AG10803 (cell line): ENCODE results near the gene PODN.

Experiments
- DNase-seq: peaks from one replicate; pipeline ENCODE4 v3.0.0; 2010; ENCODE audit warnings: low read depth
- H3K4me3 ChIP-seq: 2 replicates; pipeline ENCODE4 v1.5.1; 2011; ENCODE audit warnings: mild to moderate bottlenecking, low read length, control low read depth
- CTCF ChIP-seq: conservative IDR thresholded peaks from 2 replicates; pipeline ENCODE4 v1.5.1; 2011; ENCODE audit warnings: mild to moderate bottlenecking, low read length, control low read depth, inconsistent platforms

The PODN gene

DNA sequence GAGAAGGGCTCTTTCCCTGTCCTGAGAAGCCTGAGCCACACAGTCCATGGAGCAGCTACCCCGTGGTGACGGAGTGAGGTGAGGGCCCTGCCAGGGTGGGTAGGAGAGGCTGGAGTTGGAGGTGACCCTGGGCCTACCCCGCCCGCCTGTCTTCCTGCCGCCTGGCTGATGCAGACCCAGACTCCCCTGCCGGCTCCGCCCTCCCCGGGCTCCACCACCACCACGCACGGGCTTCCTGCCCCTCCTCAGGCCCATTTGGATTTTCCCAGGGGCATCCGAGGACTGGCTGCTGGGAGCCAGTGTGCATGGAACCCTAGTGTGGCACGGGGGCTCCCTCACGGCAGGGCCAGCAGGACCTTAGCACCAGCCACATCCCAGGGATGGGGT is 32.5 kb downstream of the PODN start:
- DNase-seq, result no peak
- H3K4me3 ChIP-seq, result no peak overlapping the region
- no peak for TF ChIP-seq CTCF

DNA sequence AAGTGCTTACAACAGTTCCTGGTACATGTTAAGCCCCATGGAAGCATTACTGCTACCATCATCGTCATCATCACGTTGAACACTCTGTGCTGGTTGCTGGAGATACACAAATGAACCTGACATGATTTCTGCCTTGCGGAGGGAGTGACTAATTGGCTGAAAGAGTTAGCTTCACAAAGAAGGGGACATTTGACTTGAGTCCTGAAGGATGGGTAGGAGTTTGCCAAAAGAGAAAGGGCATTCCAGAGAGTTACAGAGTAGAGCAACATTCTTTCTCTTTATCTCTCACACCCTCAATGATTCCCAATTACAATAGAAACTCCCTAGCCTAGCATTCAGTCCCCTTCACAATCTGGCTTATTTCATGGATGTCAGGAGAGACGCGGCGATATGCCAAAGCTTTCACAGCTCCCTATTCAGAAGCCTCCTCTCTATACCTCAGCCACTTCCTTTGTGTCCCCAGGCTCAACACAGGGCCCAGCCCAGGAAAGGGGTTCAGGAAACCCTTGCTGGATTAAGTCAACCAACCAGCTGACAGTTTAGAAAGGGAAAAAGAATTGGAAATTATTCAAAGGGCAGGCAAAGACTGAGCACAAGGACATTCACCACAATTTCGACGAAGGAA is 42.4 kb downstream of the PODN start:
- no peak for DNase-seq
- no peak for TF ChIP-seq CTCF
- H3K4me3 ChIP-seq, result no peak overlapping the region

GRCh38 chr1:53107090-53107489 is 45.1 kb downstream of the PODN start:
- TF ChIP-seq CTCF, result no peak
- no peak overlapping the region for H3K4me3 ChIP-seq

DNA sequence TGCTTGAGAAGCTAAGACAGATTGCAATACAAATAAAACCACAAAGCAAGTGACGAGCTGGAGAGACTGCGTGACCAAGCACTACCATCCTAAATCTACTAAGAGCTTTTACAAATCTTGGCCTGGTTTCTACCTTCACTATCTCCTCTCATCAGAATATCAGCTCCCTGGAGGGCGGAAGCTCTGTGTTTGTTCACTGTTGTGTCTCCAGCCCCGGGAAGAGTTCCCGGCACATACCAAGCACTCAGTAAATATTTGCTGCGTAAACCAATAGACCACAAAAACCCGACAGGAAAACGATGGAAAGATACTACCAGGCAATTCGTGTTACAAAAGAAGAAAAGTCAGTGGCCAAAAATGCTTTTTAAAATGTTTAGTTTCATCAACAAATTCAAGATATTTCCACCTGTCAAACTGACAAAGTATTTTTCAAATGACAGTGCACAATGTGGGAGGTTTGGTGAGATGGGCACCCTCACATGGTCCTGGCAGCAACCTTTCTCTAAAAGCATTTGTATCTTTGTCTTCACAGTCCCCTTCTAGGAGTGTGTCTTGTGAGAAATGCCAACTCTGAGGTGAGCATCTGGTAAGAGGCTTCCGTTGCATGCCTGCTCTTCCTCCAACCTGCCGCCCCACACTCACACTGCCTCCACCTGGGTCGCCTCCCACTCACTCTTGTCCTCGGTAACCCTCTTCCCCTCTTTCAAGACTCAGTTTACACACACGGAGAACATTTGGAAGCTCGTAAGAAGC is 45.7 kb downstream of the PODN start:
- H3K4me3 ChIP-seq, result no peak overlapping the region
- TF ChIP-seq CTCF, result no peak
- DNase-seq, result peak; percentile 96

More at GRCh38 chr1:53107090-53107489, 45.1 kb downstream of the PODN start:
- no peak for DNase-seq

DNA sequence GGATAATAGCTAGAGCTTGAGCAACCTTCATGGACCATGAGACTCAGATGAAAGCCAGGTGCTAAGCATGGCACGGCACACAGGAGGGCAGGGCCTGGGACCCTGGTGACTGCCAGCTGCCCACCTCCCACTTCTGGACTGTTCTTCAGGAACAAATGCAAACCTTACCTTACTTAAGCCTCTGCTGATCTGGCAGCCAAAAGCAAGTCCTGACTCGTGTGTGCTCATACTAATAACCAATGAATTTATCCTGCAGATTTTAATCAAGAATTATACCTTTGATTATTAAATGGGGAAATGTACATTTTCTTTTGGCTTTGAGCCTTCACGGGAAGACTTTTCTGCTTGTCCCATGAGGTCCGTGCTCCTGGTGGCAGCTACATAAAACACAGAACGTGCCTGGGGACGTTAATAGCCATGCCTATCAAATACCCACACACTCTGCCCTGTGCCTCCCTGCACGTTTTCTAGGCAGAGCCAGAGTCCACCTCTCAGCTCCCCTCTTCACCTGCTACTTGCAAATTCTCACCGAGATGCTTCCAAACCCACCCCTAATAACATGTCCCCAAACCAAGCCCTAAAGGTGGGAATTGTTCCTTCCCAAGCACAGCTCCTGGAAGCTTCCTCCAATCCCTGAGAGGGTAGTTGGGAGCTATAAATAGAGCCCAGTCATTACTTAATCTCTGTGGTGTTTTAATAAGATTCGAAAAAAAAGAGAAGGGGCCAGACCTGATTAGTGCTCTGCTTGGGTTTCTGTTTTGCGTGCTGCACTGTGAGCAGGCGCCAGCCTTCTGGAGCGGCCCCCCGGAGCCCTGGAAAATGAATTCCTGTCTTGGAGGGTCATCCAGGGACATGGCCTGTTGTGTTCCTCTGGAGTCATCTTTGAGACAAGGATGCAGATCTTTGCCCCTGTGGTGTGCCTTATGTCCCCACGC is 46.9 kb downstream of the PODN start:
- peak; percentile 65 for DNase-seq
- no peak overlapping the region for H3K4me3 ChIP-seq

DNA sequence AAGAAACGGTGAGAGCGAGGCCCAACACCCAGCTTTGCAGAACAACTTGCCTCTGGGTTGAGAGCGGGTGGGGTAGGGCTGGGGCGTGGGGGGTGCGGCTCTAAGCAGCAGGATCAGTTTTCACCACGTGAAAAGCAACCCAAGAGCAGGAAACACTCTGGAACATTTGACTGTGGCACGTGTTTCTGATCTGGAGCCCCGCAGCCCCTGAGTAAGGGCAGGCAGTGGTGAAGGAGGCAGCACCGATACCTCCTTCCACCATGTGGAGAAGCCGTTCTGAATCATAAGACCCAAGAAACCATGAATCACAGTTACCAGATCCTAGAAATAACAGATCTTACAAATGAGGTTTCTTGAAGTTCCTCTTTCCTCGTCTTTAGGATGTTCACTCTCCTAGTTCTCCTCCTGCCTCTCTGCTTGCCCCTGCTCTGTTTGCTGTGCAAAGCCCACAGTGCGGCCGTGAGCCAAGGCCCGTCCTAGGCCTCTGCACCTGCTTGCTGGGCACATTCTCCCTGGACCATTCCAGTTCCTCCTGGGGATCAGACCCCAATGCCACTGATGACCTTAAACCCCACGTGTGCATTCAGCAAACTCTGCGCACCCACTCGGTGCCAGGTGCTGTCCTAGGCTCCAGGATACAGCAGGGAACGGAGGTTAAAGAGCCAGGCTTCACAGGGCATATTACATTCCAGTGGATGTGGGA is 48.5 kb downstream of the PODN start:
- 0 out of 2 replicates have a peak, but pooled peaks have one; percentile 5 for TF ChIP-seq CTCF
- no peak overlapping the region for H3K4me3 ChIP-seq

More for the DNA sequence above, 46.9 kb downstream of the PODN start:
- TF ChIP-seq CTCF, result no peak

More for the DNA sequence above, 48.5 kb downstream of the PODN start:
- DNase-seq, result peak; percentile 74
